Gastrocnemius medialis (tissue), 4 donors: Measurements from ENCODE around the gene IGF1R. TPM values are rescaled to one million over a fixed set of nuclear protein-coding genes. Genes with fewer than 3 reads are reported as not detected.

ENCODE experiments used
- ATAC-seq, 2 donors: fragments of 150-250 bp; one replicate each; pipeline ENCODE4 v1.9.1; 2016
- DNase-seq, 2 donors: peaks; one replicate each; pipeline ENCODE4 v3.0.0-alpha.2; 2019
- H3K27ac ChIP-seq, 4 donors: fragments of 200-600 bp; sonication (generic); 1 replicate in 1 of 4; 2 replicates in 3 of 4; pipeline ENCODE4 v1.5.1; 2016 to 2018; ENCODE audit warnings: mild to moderate bottlenecking in 2 of 4, moderate library complexity in 1 of 4
- H3K27me3 ChIP-seq, 3 donors: fragments of 200-600 bp; sonication (generic) in 2 of 3; 1 replicate in 1 of 3; 2 replicates in 2 of 3; pipeline versions ENCODE4 v1.5.1 to v1.6.0; 2016 to 2019; ENCODE audit warnings: mild to moderate bottlenecking in 1 of 3, moderate library complexity in 1 of 3
- H3K36me3 ChIP-seq, 2 donors: fragments of 200-600 bp; sonication (generic) in 1 of 2; one replicate each; pipeline ENCODE4 v1.5.1; 2017 to 2018
- H3K4me1 ChIP-seq, 2 donors: fragments of 200-600 bp; sonication (generic) in 1 of 2; one replicate each; pipeline ENCODE4 v1.5.1; 2016 to 2017; ENCODE audit warnings: mild to moderate bottlenecking in 2 of 2
- H3K4me3 ChIP-seq, 4 donors: fragments of 200-600 bp; sonication (generic) in 3 of 4; 1 replicate in 1 of 4; 2 replicates in 3 of 4; pipeline ENCODE4 v1.5.1; 2016 to 2019; ENCODE audit warnings: mild to moderate bottlenecking in 2 of 4
- H3K9me3 ChIP-seq, 3 donors: fragments of 200-600 bp; sonication (generic) in 2 of 3; 1 replicate in 1 of 3; 2 replicates in 2 of 3; pipeline ENCODE4 v1.5.1; 2016 to 2019
- CTCF ChIP-seq, 5 experiments: fragments of 450-650 bp in 3 of 5; fragments of 200-600 bp in 2 of 5; sonication (generic) in 2 of 5; IDR thresholded peaks in 4 of 5; conservative IDR thresholded peaks in 1 of 5; 1 replicate in 4 of 5; 2 replicates in 1 of 5; pipeline ENCODE4 v1.5.1; 2016 to 2019; ENCODE audit warnings: antibody characterized with exemption in 5 of 5, mild to moderate bottlenecking in 3 of 5, moderate library complexity in 3 of 5
- POLR2A ChIP-seq, 2 donors: fragments of 450-650 bp; IDR thresholded peaks; one replicate each; pipeline ENCODE4 v1.6.1; 2017; ENCODE audit warnings: antibody characterized with exemption in 2 of 2, mild to moderate bottlenecking in 2 of 2, moderate library complexity in 2 of 2
- in situ Hi-C, 4 donors: fragments of 200-750 bp; cut with MboI; loops; one replicate each; pipeline versions ENCODE4 v1.15.0 to v1.8.0; 2017; ENCODE audit warnings: low sequenced_read_pairs in 4 of 4
- intact Hi-C: fragments of 100-400 bp; cut with DNase I; formaldehyde crosslinking; loops from one replicate; pipeline ENCODE4 v1.15.1; 2023; ENCODE audit warnings: low total_unique reads
- total RNA-seq, 4 donors: library from RNA; depleted of rRNA; stranded (reverse); fragments of >200 nt; gene quantifications; one replicate each; pipeline versions ENCODE4 v1.1.0 to v1.2.3, GENCODE V29; 2016

IGF1R gene
- total RNA-seq, 4 donors from 2014 or later = 10.1 to 50.4 (median 12.3) TPM

DNA sequence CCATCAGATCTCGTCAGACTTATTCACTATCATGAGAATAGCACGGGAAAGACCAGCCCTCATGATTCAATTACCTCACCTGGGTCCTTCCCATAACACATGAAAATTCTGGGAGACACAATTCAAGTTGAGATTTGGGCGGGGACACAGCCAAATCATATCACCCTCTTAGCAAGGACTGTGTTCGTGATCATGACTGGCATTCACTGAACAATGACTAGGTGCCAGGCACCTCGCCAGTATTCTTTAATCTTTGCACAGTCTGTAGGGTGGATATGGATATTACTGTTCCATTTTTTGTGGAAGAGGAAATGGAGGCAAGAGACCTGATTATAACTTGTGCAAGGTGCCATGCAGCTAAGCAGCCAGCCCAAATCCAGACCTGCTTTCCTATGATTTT, 77.5 kb downstream of the IGF1R start:
- ATAC-seq (no peak), DNase-seq (no peak)
- no peaks in the 10 kb centered on the region for H3K36me3 ChIP-seq
- TF ChIP-seq CTCF (IDR thresholded peaks at IDR 0.05 in 4 of 5, conservative IDR thresholded peaks at IDR 0.05 in 1 of 5) (no peak), POLR2A (IDR thresholded peaks at IDR 0.05) (no peak)
- H3K27ac ChIP-seq = no peak overlapping the region
- no peak overlapping the region for H3K4me3 ChIP-seq
- intact Hi-C loops = loop anchor here (2.0 to 5.0 kb wide), 2 partner anchors 25 to 79 kb away; partner anchors contain the start of gene IGF1R
- H3K9me3 ChIP-seq = no peaks in the 10 kb centered on the region
- peaks cover 33 to 40% of the 10 kb centered on the region in 2 donors for H3K4me1 ChIP-seq
- H3K27me3 ChIP-seq = no peaks in the 10 kb centered on the region
- in situ Hi-C loops = no loop called here

- TF ChIP-seq CTCF (IDR thresholded peaks at IDR 0.05 in 4 of 5, conservative IDR thresholded peaks at IDR 0.05 in 1 of 5) (no peak), POLR2A (IDR thresholded peaks at IDR 0.05) (no peak)
- Histone ChIP-seq H3K27me3 (no peaks in the 10 kb centered on the region), H3K9me3 (no peaks in the 10 kb centered on the region), H3K4me3 (peak overlapping the region in 1 of 4 donors; percentile 18), H3K4me1 (peaks cover 41 to 52% of the 10 kb centered on the region in 2 donors), H3K27ac (peak overlapping the region; percentile 63 to 73 (median 72)), H3K36me3 (no peaks in the 10 kb centered on the region)
- ATAC-seq = peak; percentile 84 to 94
- intact Hi-C loops = loop anchor here (2.0 to 5.0 kb wide), 2 partner anchors 23 to 80 kb away; partner anchors contain the start of gene IGF1R
- in situ Hi-C loops = no loop called here
- DNase-seq = peak; percentile 67 to 84
Observed at GRCh38 chr15:98727115-98728040, 79.0 kb downstream of the IGF1R start.

DNA sequence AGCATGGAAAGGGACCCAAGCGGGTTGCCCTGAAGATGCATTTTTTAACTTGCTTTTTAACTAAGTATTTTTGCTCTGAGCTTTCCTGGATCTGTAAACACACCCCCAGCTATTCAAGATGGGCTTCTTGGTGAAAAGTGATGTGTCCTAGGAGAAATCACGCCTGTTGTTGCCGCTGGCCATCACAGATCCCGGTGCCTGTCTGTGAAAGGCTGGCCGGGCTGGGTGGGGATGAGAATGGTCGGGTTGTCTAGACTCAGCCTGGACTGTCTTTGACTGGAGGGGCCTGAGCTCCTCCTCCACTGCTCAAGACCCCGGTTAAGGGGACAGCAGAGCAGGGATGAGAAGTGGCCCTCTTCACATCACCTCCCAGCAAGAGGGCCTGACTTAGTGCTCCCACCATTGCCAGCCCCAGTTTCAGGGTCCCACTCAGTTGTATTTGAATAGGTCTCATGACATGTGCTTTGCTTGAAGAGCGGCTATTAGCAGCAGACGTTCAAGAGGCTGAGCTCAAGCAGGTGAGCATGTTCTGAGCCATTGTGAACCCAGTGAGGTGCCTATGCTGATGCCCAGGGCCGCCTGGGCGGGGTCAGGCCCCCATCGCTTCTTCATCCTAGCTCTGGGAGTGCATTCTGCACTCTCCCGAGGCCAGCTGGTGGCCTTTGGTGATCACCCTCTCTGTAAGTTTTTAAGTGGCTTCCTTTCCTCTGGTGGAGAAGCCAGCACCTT, 79.9 kb downstream of the IGF1R start:
- TF ChIP-seq CTCF (IDR thresholded peaks at IDR 0.05 in 4 of 5, conservative IDR thresholded peaks at IDR 0.05 in 1 of 5) (no peak), POLR2A (IDR thresholded peaks at IDR 0.05) (no peak)
- Histone ChIP-seq H3K27me3 (no peaks in the 10 kb centered on the region), H3K9me3 (no peaks in the 10 kb centered on the region), H3K4me1 (peaks cover 41 to 52% of the 10 kb centered on the region in 2 donors), H3K27ac (peak overlapping the region; percentile 63 to 73 (median 72)), H3K4me3 (peak overlapping the region in 1 of 4 donors; percentile 18), H3K36me3 (no peaks in the 10 kb centered on the region)
- DNase-seq = no peak
- ATAC-seq = no peak
- intact Hi-C loops (loop anchor here (5.0 kb wide), 1 partner anchor 81 kb away; the partner anchor contains the start of gene IGF1R), in situ Hi-C loops (no loop called here)

- no peaks in the 10 kb centered on the region for H3K36me3 ChIP-seq
- intact Hi-C loops = loop anchor here (5.0 kb wide), 1 partner anchor 81 kb away; the partner anchor contains the start of gene IGF1R
Observed at GRCh38 chr15:98728811-98729160, 80.4 kb downstream of the IGF1R start.

More at GRCh38 chr15:98728811-98729160, 80.4 kb downstream of the IGF1R start:
- Histone ChIP-seq H3K27ac (peak overlapping the region; percentile 63 to 73 (median 72)), H3K4me1 (peaks cover 41 to 53% of the 10 kb centered on the region in 2 donors), H3K27me3 (no peaks in the 10 kb centered on the region), H3K4me3 (no peak overlapping the region), H3K9me3 (no peaks in the 10 kb centered on the region)
- DNase-seq (no peak), ATAC-seq (no peak)
- TF ChIP-seq POLR2A (IDR thresholded peaks at IDR 0.05) (no peak), CTCF (IDR thresholded peaks at IDR 0.05 in 4 of 5, conservative IDR thresholded peaks at IDR 0.05 in 1 of 5) (no peak)
- in situ Hi-C loops = no loop called here
